ENCODE data around the gene SPTB.

DNA sequence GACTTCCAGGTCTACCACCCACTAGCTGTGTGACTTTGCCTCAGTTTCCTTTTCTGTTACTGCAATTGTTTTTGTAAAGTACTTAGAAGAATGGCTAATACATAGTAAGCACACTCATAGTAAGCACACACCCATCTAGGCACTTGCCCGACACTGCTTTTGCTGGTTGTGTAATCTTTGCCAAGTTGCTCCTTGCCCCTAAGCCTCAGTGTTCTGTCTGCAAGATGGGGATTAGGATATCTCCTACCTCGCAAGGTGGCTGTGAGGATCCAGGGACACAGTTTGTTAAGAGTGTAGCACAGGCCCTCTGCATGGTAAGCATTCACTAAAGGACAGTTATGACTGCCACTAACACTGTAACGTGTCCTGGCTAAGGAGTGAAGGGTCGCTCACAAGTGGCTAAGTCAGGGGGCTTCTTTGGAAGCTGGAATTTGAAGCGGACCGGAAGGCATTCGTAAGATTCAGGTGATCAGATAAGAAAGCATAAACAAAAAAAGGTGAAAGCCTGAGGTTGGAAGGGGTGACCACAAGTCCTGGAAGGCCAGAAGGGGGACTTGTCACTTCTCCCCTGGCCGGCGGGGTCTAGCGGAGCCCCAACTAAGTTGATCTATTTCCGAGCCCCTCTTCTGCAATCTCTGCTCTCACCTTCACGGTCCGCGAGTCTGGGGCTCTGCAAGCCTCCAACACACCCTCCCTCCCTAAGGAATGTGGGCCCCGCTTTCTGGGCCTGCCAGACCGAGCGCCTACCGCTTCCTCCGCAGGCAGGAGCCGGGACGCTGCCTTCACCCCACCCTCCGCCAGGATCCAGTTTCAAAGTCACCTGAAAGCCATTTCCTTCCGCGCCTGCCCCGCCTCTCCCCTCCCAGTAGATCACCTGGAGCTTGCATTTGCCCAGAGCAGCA is 177.0 kb downstream of the SPTB start:
- TF ChIP-seq CTCF (IDR thresholded peaks at IDR 0.05; ENCODE audit: borderline replicate concordance, extremely low read depth, low read length, poor library complexity, severe bottlenecking) (no peak), EZH2 (IDR thresholded peaks at IDR 0.05; ENCODE audit: borderline replicate concordance, low read depth, low read length, severe bottlenecking) (no peak)

Data from DND-41 (cell line).